GM21381 (cell line): ENCODE results near the gene MAGI2.
"Not testable (repeated sequence)": the region's sequence is repeated elsewhere in the genome, so short reads cannot be mapped to it uniquely, and the experiment has no call there.

Experiments
- ATAC-seq: cut with Tn5 transposase; IDR thresholded peaks from one replicate; pipeline ENCODE4 v1.9.1; 2021; ENCODE audit warnings: mild to moderate bottlenecking, moderate library complexity; ENCODE audit not compliant: unreplicated experiment

MAGI2 gene

DNA sequence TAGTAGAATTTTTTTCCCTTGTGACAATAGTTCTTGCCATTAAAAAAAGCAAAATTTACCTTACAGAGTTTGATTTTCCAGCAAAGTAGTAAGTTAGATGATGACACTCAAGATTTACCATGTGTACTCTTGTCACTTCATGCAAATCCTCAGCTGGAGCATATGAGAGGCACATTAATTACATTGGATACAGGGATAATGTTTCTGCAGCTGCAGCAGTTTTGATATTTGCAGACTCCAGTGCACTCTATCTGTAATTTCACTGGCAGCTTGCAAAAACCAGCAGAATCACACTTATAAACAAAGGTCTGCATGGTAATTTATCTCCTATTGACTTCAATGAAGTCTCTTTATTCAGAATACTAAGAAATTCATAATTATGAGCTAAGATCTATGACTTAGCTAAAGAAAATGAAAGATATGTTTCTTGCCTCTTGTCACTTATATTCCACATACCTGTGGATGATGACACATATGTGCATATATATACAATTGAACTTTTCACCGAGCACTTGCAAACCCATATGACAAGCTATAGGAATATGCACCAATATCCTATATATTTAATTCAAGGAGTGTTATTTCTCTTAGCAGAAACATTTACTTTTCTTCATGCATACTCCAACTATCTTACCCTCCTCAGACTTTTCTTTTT, 1124.3 kb downstream of the MAGI2 start:
- ATAC-seq: no peak

DNA sequence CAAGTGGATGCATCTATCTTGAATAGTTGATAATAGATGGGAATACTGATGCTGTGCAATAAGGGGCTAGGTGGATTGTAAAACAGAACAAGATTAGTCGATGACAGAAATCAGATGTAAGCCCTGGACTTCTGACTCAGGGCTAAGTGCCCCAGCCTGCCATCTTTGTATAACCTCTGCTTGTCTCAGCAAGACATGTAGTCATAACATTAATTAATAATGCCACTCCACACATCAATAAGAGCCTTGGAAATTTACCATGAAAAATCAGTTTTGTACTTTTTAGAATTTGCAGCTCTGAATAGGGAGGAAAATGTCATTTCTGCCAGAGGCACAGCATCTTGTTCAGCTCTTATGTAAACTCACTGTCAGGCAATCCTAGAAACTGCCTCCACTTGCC, 1125.7 kb downstream of the MAGI2 start:
- ATAC-seq: no peak

- no peak for ATAC-seq
These were observed 1126.6 kb downstream of the MAGI2 start for GRCh38 chr7:78326876-78327275.

GRCh38 chr7:78326189-78326588, 1127.3 kb downstream of the MAGI2 start:
- ATAC-seq: no peak

DNA sequence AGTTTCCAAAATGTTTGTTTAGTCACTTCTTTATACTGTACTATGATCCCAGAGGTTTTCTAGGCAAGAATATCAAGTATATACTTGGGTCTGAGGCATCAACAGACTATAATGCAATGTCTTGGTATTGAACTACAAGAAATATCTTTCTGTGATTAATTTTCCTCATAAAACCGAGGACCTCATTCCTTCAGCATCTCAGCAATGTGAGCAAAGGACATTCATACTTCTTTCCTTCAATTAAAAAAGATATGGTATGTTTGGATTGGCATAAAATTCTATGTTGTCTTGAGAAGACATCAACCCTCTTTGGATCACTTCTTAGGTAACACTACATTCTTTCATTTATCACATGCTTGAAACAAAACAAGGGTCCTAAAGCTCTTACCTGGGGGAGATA, 1130.3 kb downstream of the MAGI2 start:
- no peak for ATAC-seq

DNA sequence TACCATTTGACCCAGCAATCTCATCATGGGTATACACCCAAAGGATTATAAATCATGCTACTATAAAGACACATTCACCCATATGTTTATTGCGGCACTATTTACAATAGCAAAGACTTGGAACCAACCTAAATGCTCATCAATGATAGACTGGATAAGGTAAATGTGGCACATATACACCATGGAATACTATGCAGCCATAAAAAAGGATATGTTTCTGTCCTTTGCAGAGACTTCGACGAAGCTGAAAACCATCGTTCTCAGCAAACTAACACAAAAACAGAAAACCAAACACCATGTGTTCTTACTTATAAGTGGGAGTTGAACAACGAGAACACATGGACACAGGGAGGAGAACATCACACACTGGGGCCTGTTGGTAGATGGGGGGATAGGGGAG, 1131.2 kb downstream of the MAGI2 start:
- ATAC-seq: not testable (repeated sequence)

DNA sequence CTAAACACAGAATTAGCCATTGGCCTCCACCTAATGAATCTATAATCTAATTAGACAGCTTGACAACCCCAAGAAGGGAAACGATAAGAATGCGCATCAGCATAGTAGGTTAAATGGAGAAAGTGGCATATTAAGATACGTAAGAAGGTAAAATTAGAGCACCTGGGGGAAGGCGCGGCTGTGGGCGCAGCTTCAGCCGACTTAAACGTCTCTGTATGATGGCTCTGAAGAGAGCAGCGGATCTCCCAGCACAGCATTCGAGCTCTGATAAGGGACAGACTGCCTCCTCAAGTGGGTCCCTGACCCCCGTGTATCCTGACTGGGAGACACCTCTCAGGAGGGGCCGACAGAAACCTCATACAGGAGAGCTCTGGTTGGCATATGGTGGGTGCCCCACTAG, 1136.1 kb downstream of the MAGI2 start:
- ATAC-seq: no peak

DNA sequence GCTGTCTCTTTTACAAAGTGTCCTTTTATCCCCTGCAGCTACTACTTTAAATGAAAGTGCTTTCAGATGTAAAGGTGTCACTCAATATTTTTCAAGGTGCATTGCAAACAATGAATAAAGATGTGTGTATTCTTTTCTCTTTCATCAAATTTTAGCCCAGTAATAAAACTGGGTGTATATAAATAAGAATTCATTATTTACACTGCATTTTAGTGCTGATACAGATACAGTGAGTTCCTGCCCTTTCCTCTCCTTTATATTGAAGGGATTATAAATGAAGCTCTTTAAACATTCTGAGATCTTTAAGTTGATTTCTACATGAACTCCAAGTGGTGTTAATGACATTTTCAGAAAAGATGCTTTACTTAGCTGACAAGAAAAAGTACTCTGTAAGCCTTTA, 1137.4 kb downstream of the MAGI2 start:
- no peak for ATAC-seq

DNA sequence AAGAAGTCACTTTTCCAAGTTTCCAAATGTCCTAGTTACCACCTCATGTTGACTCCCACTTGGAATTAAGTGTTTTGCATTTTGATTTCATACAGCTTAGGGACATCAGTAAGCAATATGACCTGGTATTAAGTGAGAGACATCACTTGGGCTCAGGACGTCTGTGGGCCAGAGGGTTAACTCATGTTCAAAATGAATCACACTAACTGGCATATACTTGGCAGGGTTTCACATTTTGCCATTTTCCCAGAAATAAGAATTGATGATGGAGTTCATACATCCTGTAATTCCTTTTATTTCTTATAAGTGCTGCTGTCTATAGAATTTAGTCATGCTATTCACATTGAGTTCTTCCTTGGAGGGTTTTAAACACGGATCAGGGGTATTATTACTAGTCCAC, 1138.3 kb downstream of the MAGI2 start:
- no peak for ATAC-seq

DNA sequence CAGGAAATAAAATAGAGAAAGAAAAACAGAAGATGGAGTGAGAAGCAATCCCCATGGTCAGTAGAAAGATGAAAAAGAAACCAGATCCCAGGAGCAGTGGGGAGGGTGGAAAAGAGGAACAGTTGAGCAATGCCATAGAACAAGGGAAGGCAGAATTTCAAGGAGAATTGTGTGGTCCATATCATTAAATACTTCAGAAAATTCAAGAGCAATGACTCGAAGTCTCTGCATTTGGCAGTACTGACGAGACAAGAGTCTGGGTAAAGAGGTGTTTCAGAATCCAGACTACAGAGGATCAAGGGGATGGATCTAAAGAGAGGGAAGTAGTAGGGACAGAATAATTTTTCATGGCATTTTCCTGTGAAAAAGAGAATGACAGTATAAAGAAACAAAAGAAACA, 1142.3 kb downstream of the MAGI2 start:
- ATAC-seq: no peak

GRCh38 chr7:78307892-78308291, 1145.6 kb downstream of the MAGI2 start:
- no peak for ATAC-seq

- ATAC-seq: no peak
These were observed 1146.8 kb downstream of the MAGI2 start for GRCh38 chr7:78306634-78307033.

GRCh38 chr7:78301407-78301806, 1152.1 kb downstream of the MAGI2 start:
- ATAC-seq: no peak

GRCh38 chr7:78299088-78299487, 1154.4 kb downstream of the MAGI2 start:
- no peak for ATAC-seq

DNA sequence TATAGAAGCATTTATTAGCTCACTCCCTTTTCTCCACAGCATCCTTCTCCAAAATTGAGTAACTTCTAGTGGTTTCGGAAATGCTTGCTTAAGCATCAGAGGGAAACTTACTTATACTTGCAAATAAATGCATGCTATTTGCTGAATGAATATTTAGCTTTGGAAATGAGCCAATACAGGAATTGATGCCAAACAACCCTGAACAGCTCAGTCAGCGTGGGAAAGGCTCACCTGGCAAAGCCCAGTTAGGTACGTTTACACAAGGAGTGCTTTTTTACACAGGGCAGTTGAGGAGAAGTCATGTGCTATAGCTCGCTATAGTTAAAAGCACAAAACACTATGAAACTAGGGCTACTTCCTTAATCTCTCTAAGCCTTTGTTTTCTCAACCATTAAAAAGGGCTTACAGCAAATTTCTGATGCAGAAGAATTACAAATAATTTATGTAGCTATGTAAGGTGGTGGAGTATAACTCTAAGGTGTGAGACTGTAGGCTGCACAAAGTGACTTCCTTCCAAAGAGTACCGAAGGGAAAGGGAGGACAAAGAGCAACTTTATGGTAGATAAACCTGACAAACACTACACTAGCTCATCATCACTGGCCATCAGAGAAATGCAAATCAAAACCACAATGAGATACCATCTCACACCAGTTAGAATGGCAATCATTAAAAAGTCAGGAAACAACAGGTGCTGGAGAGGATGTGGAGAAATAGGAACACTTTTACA, 1156.7 kb downstream of the MAGI2 start:
- ATAC-seq: no peak

DNA sequence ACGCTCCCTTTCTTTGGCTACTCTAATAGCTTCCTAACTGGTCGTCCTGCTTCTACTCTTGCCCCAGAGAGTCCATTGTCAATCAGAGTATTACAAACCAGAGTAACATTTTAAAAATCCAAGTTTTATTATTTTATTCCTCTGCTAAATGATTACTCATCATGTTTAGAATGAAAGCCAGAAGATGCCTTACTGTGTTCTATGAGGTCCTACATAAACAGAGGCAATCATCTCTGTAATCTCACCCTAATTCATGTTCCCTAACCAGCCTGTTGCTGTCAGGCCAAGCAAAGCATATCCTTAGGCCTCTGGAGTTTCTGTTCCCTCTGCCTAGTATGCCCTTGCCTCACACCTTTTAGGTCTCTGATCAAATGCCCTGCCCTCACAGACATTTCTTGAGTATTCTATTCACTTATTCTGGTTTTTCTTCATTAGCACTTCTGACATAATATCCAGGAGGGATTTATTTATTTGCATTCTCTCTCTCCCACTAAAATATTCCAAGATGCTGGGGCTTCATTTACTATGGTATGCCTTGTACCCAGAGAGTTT, 1157.3 kb downstream of the MAGI2 start:
- no peak for ATAC-seq

- ATAC-seq: not testable (repeated sequence)
These were observed 1164.0 kb downstream of the MAGI2 start for GRCh38 chr7:78289471-78289870.

DNA sequence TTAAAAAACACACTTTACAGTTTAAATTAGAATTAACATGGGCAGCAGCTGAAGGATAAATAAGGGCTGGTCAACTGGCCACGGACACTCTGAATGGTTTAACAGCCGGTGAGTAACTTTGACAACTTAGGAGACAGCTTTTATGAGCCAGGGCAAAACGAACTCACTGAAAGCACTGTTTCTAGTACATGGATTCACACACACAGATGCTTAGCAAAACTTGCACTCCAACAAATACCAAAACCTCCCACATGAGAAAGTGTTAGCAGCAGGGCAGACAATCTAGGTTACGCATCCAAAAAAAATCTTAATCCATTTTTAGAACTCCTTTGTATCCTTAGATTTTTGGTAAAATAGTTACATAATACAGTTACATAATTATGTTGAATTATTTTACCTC, 1168.5 kb downstream of the MAGI2 start:
- ATAC-seq: no peak

DNA sequence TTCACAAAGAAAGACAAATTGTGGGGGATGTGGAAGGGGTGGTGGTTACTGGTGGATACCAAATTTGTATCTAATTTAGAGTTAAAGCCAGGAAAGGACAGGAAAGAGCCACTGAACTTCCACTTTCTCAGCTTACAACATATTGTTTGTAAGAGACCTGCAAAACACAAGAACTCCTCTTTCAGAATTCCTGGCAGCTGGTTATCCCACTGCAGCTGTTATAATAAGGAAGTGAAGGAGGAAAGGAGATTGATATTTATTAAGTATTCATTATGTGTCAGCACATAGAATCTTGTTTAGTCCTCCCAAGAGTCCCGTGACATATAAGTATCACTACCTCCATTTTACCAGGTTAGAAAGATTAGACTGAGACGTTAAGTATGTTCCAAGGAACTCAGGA, 1173.2 kb downstream of the MAGI2 start:
- ATAC-seq: no peak

GRCh38 chr7:78279457-78279856, 1174.0 kb downstream of the MAGI2 start:
- ATAC-seq: no peak

DNA sequence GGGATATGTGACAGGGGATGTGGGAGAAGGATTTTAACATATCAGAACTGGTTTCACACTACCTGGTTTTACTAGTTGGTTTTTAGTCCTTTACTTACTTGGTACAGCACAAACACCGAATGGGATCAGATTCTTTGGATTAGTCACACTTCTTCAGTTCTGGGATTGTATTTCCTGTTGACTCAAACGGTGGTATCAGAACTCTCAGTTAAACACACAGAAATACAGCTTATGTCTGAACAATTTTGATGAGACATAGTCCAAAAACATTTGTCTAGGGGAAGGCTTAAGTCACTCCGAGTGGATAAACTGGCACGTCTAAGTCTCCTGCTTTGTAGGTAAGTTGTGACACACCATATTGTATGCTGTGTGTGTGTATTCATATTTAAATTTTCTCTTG, 1174.4 kb downstream of the MAGI2 start:
- ATAC-seq: no peak

- ATAC-seq: no peak
These were observed 1186.3 kb downstream of the MAGI2 start for GRCh38 chr7:78267141-78267540.
